IMR-90 (cell line): ENCODE results near the gene NRXN2. TPM values are rescaled to one million over a fixed set of nuclear protein-coding genes. Genes with fewer than 3 reads are reported as not detected.

Experiments
- ATAC-seq: fragments of 200-7000 bp; cut with Tn5 transposase; 2 replicates; pipeline ENCODE4 v1.9.1; 2020; ENCODE audit warnings: low read depth, mild to moderate bottlenecking, moderate library complexity
- BruUV-seq: library from RNA; stranded (reverse); fragments of 400-500 nt; replicated peaks from 2 replicates; lab custom pipeline; 2021; lab: Mats Ljungman, UMichigan
- CTCF ChIA-PET: fragments of 300-600 bp; formaldehyde crosslinking; extraction: SDS; loops from one replicate; lab custom pipeline; 2021; ENCODE audit warnings: antibody characterized with exemption; lab: Yijun Ruan, JAX
- POLR2A ChIA-PET: fragments of 300-600 bp; sonication (Branson Sonifier 250); formaldehyde crosslinking; loops from one replicate; lab custom pipeline; 2022; ENCODE audit warnings: antibody characterized with exemption; ENCODE audit not compliant: unreplicated experiment; lab: Charles Lee
- DNase-seq: peaks from one replicate; pipeline ENCODE4 v3.0.0; 2013
- H2AFZ ChIP-seq: replicated peaks from 2 replicates; pipeline ENCODE3; 2013; ENCODE audit warnings: low read length, mild to moderate bottlenecking; ENCODE audit not compliant: poor library complexity
- H2AK5ac ChIP-seq: 2 replicates; pipeline ENCODE4 v1.6.1; 2013; ENCODE audit warnings: low read depth, low read length, inconsistent platforms
- H2AK9ac ChIP-seq: replicated peaks from 2 replicates; pipeline ENCODE3; 2013; ENCODE audit warnings: mild to moderate bottlenecking, low read depth, low read length, moderate library complexity; ENCODE audit not compliant: poor library complexity
- H2BK120ac ChIP-seq: 2 replicates; pipeline ENCODE4 v1.6.1; 2013; ENCODE audit warnings: low read depth, low read length, inconsistent platforms
- H2BK15ac ChIP-seq: 3 replicates; pipeline ENCODE4 v1.6.1; 2013; ENCODE audit warnings: low read depth, low read length, inconsistent platforms
- H2BK20ac ChIP-seq: 2 replicates; pipeline ENCODE4 v1.6.1; 2013; ENCODE audit warnings: low read depth, mild to moderate bottlenecking, inconsistent platforms, low read length, moderate library complexity
- H2BK5ac ChIP-seq: 2 replicates; pipeline ENCODE4 v1.6.1; 2013; ENCODE audit warnings: mild to moderate bottlenecking, low read depth, low read length, inconsistent platforms; ENCODE audit not compliant: poor library complexity, severe bottlenecking
- H3K14ac ChIP-seq: replicated peaks from 2 replicates; pipeline ENCODE4 v1.6.1; 2013; ENCODE audit warnings: low read depth, low read length, inconsistent platforms
- H3K18ac ChIP-seq: 2 replicates; pipeline ENCODE4 v1.6.1; 2013; ENCODE audit warnings: low read depth, low read length, control low read depth
- H3K23ac ChIP-seq: 2 replicates; pipeline ENCODE4 v1.6.1; 2013; ENCODE audit warnings: low read depth, low read length, inconsistent platforms
- H3K27ac ChIP-seq: 2 replicates; pipeline ENCODE4 v1.5.1; 2013; ENCODE audit warnings: mild to moderate bottlenecking, control low read depth, low read length; ENCODE audit not compliant: insufficient read depth
- H3K27me3 ChIP-seq: 2 replicates; pipeline ENCODE4 v1.6.1; 2013; ENCODE audit warnings: low read length; ENCODE audit not compliant: control insufficient read depth, insufficient read depth
- H3K36me3 ChIP-seq: 2 replicates; pipeline ENCODE4 v1.6.1; 2013; ENCODE audit warnings: low read length, mixed read lengths; ENCODE audit not compliant: control insufficient read depth, insufficient read depth
- H3K4ac ChIP-seq: 2 replicates; pipeline ENCODE4 v1.6.1; 2013; ENCODE audit warnings: low read depth, low read length, inconsistent platforms
- H3K4me1 ChIP-seq: 2 replicates; pipeline ENCODE4 v1.6.1; 2013; ENCODE audit warnings: low read length, mixed read lengths; ENCODE audit not compliant: control insufficient read depth, insufficient read depth
- H3K4me2 ChIP-seq: 2 replicates; pipeline ENCODE4 v1.6.1; 2013; ENCODE audit warnings: low read depth, mild to moderate bottlenecking, control low read depth, low read length, moderate library complexity
- H3K4me3 ChIP-seq: 2 replicates; pipeline ENCODE4 v1.5.1; 2013; ENCODE audit warnings: low read depth, mild to moderate bottlenecking, control low read depth, low read length, moderate library complexity; ENCODE audit not compliant: insufficient read depth
- H3K56ac ChIP-seq: 2 replicates; pipeline ENCODE4 v1.6.1; 2013; ENCODE audit warnings: low read length, inconsistent platforms; ENCODE audit not compliant: insufficient read depth; ENCODE audit errors: extremely low read depth
- H3K79me1 ChIP-seq, 2 experiments: 2 replicates each; pipeline ENCODE4 v1.6.1; 2013; ENCODE audit warnings: low read length in 2 of 2, inconsistent platforms in 1 of 2, low read depth in 1 of 2
- H3K9ac ChIP-seq: 2 replicates; pipeline ENCODE4 v1.6.1; 2013; ENCODE audit warnings: low read depth, low read length, control low read depth
- H3K9me1 ChIP-seq: 2 replicates; pipeline ENCODE4 v1.6.1; 2013; ENCODE audit warnings: low read length, inconsistent platforms; ENCODE audit not compliant: insufficient read depth
- H3K9me3 ChIP-seq: 2 replicates; pipeline ENCODE4 v1.6.1; 2013; ENCODE audit warnings: low read length; ENCODE audit not compliant: control insufficient read depth, insufficient read depth
- H4K20me1 ChIP-seq: 2 replicates; pipeline ENCODE4 v1.6.1; 2013; ENCODE audit warnings: low read length, inconsistent platforms; ENCODE audit not compliant: insufficient read depth
- H4K5ac ChIP-seq: 2 replicates; pipeline ENCODE4 v1.6.1; 2013; ENCODE audit warnings: mild to moderate bottlenecking, low read depth, low read length, control low read depth
- H4K8ac ChIP-seq, 2 experiments: 2 replicates each; pipeline ENCODE4 v1.6.1; 2013; ENCODE audit warnings: low read depth in 2 of 2, low read length in 2 of 2, control low read depth in 1 of 2, inconsistent platforms in 1 of 2
- H4K91ac ChIP-seq: 2 replicates; pipeline ENCODE4 v1.6.1; 2013; ENCODE audit warnings: low read depth, low read length, inconsistent platforms; ENCODE audit not compliant: insufficient read depth
- BHLHE40 ChIP-seq: fragments of 150-350 bp; IDR thresholded peaks from 2 replicates; pipeline ENCODE4 v1.6.1; 2016; ENCODE audit warnings: mild to moderate bottlenecking, low read depth, low read length
- MAFK ChIP-seq: IDR thresholded peaks from 2 replicates; pipeline ENCODE4 v1.6.1; 2012; ENCODE audit warnings: low read depth, low read length, improper control_type of control experiment
- NFE2L2 ChIP-seq: fragments of 150-350 bp; IDR thresholded peaks from 2 replicates; pipeline ENCODE4 v1.6.1; 2016; ENCODE audit warnings: low read depth, mild to moderate bottlenecking, low read length
- RAD21 ChIP-seq: IDR thresholded peaks from 2 replicates; pipeline ENCODE4 v1.6.1; 2012; ENCODE audit warnings: low read length, improper control_type of control experiment
- RCOR1 ChIP-seq: IDR thresholded peaks from 2 replicates; pipeline ENCODE4 v1.6.1; 2012; ENCODE audit warnings: mild to moderate bottlenecking, low read length, improper control_type of control experiment; ENCODE audit not compliant: insufficient replicate concordance
- USF2 ChIP-seq: fragments of 150-350 bp; IDR thresholded peaks from 2 replicates; pipeline ENCODE4 v1.6.1; 2017; ENCODE audit warnings: mild to moderate bottlenecking, antibody characterized with exemption, low read length, low read depth
- WGBS, 2 experiments: methylation state at CpG; one replicate each; pipeline versions ENCODE4 v1.1.5 to v1.1.7; 2013; ENCODE audit warnings: missing lambda C conversion rate in 2 of 2; ENCODE audit not compliant: insufficient read length in 1 of 2; ENCODE audit errors: extremely low coverage in 2 of 2; 5-methylcytosine and 5-hydroxymethylcytosine counted together
- dilution Hi-C: fragments of 300-500 bp; cut with HindIII; formaldehyde crosslinking; loops from one replicate; pipeline ENCODE4 v1.14.3; 2018; ENCODE audit warnings: low sequenced_read_pairs; ENCODE audit not compliant: unreplicated experiment
- in situ Hi-C: fragments of 300-500 bp; cut with MboI; formaldehyde crosslinking; loops from 3 replicates; pipeline ENCODE4 v1.14.3; 2019; ENCODE audit warnings: low sequenced_read_pairs, inconsistent platforms, mixed read lengths
- intact Hi-C: fragments of 100-400 bp; cut with micrococcal nuclease; formaldehyde crosslinking; loops from 2 replicates; pipeline ENCODE4 v1.10.0; 2022
- polyA plus RNA-seq, 3 experiments: library from polyadenylated mRNA; depleted of rRNA; stranded (reverse); fragments of >200 nt; gene quantifications; 2 replicates each; pipeline ENCODE4 v1.2.3, GENCODE V29; 2012; ENCODE audit warnings: low replicate concordance in 1 of 3
- total RNA-seq: library from RNA; depleted of rRNA; stranded (reverse); fragments of >200 nt; gene quantifications from 2 replicates; pipeline ENCODE4 v1.2.3, GENCODE V29; 2012

NRXN2 gene
- total and polyA plus RNA-seq, 2 of the 4 experiments (the other 2 are of a cell fraction), result 0.18 to 0.22 TPM

GRCh38 chr11:64613648-64614047, 109.3 kb downstream of the NRXN2 start:
- ChIA-PET POLR2A (no interaction called here), CTCF (no interaction called here)
- Histone ChIP-seq H2BK15ac (no peak overlapping the region), H3K79me1 (no peaks in the 10 kb centered on the region), H3K27ac (no peak overlapping the region), H2BK20ac (no peak overlapping the region), H2AK9ac (no peak overlapping the region), H3K36me3 (no peaks in the 10 kb centered on the region), H3K4me2 (no peak overlapping the region), H3K9me1 (no peaks in the 10 kb centered on the region), H4K91ac (no peak overlapping the region), H3K4ac (no peak overlapping the region), H3K18ac (no peak overlapping the region), H4K5ac (no peak overlapping the region), H4K8ac (no peak overlapping the region), H2AK5ac (no peak overlapping the region), H3K9me3 (no peaks in the 10 kb centered on the region), H4K20me1 (no peaks in the 10 kb centered on the region; the same call in 1 of the 2 replicates), H2BK5ac (no peak overlapping the region), H3K14ac (no peak overlapping the region), H3K23ac (no peak overlapping the region), H3K9ac (no peak overlapping the region), H3K27me3 (peaks cover 53% of the 10 kb centered on the region), H3K4me3 (no peak overlapping the region), H2BK120ac (no peak overlapping the region), H3K4me1 (no peaks in the 10 kb centered on the region), H3K56ac (no peak overlapping the region), H2AFZ (no peak overlapping the region)
- DNase-seq (no peak), ATAC-seq (no peak)
- TF ChIP-seq BHLHE40 (no peak), RAD21 (no peak), USF2 (no peak), MAFK (no peak), RCOR1 (no peak), NFE2L2 (no peak)
- dilution Hi-C loops (no loop called here), in situ Hi-C loops (no loop called here), intact Hi-C loops (no loop called here)
- no CpG with 5 or more reads among the region's 6 CpGs for WGBS, 2 experiments
- BruUV-seq, result no TSS peak
